A549 (cell line): ENCODE data around the gene IL1R1. TPM values are rescaled to one million over a fixed set of nuclear protein-coding genes. Genes with fewer than 3 reads are reported as not detected.

Experiments
- ATAC-seq, 2 experiments: fragments of 200-7000 bp in 1 of 2; fragments of >200 bp in 1 of 2; cut with Nextera tagmentation in 1 of 2; cut with Tn5 transposase in 1 of 2; 3 replicates each; pipeline versions ENCODE4 v1.8.0 to v1.9.1; 2018 to 2020; ENCODE audit warnings: mild to moderate bottlenecking in 1 of 2, moderate library complexity in 1 of 2
- CTCF ChIA-PET: fragments of 300-600 bp; sonication (Branson Sonifier 250); formaldehyde crosslinking; extraction: SDS; loops from one replicate; lab custom pipeline; 2021; ENCODE audit warnings: antibody characterized with exemption, inconsistent platforms; lab: Yijun Ruan, JAX
- POLR2A ChIA-PET: fragments of 350-600 bp; formaldehyde crosslinking; extraction: SDS; loops from one replicate; lab custom pipeline; 2021; ENCODE audit warnings: antibody characterized with exemption, inconsistent platforms; lab: Yijun Ruan, JAX
- DNase-seq, 2 experiments: peaks; one replicate each; pipeline versions ENCODE4 v3.0.0 to v3.0.0-alpha.2; 2011 to 2016; ENCODE audit warnings: low read depth in 1 of 2, low spot score in 1 of 2
- FAIRE-seq: peaks from 2 replicates; lab custom pipeline; 2011; peaks lifted over from hg19 to GRCh38; lab: Jason Lieb, UNC
- H3K27ac ChIP-seq, 2 experiments: fragments of >200 bp; sonication (Bioruptor Twin); formaldehyde crosslinking; 3 replicates each; pipeline ENCODE4 v1.5.1; 2016 to 2017
- H3K4me1 ChIP-seq: fragments of >200 bp; sonication (Bioruptor Twin); formaldehyde crosslinking; 3 replicates; pipeline ENCODE4 v1.6.1; 2016
- H3K4me2 ChIP-seq: fragments of >200 bp; sonication (Bioruptor Twin); formaldehyde crosslinking; 3 replicates; pipeline ENCODE4 v1.6.1; 2016
- H3K4me3 ChIP-seq: fragments of >200 bp; sonication (Bioruptor Twin); formaldehyde crosslinking; 3 replicates; pipeline ENCODE4 v1.5.1; 2016
- H3K9me3 ChIP-seq: fragments of >200 bp; sonication (Bioruptor Twin); formaldehyde crosslinking; 3 replicates; pipeline ENCODE4 v1.6.1; 2016
- BHLHE40 ChIP-seq: IDR thresholded peaks from 2 replicates; pipeline ENCODE4 v1.6.1; 2012; ENCODE audit warnings: low read depth, low read length, inconsistent platforms
- CBX8 ChIP-seq: fragments of 200-600 bp; sonication (generic); IDR thresholded peaks from 2 replicates; pipeline ENCODE4 v1.6.1; 2016
- CHD2 ChIP-seq: fragments of 150-350 bp; IDR thresholded peaks from 2 replicates; pipeline ENCODE4 v1.6.1; 2014; ENCODE audit warnings: low read length; ENCODE audit not compliant: partially characterized antibody
- CHD4 ChIP-seq: fragments of 200-600 bp; sonication (generic); IDR thresholded peaks from 2 replicates; pipeline ENCODE4 v1.6.1; 2016; ENCODE audit warnings: antibody characterized with exemption, mild to moderate bottlenecking, borderline replicate concordance
- E2F6 ChIP-seq: IDR thresholded peaks from 2 replicates; pipeline ENCODE4 v1.6.1; 2012; ENCODE audit warnings: low read depth, borderline replicate concordance
- EHMT2 ChIP-seq: fragments of 200-600 bp; sonication (generic); IDR thresholded peaks from 2 replicates; pipeline ENCODE4 v1.6.1; 2016; ENCODE audit warnings: antibody characterized with exemption, low read depth, mild to moderate bottlenecking, moderate library complexity
- ELK1 ChIP-seq: fragments of 150-350 bp; IDR thresholded peaks from 2 replicates; pipeline ENCODE4 v1.6.1; 2014; ENCODE audit warnings: low read depth, mild to moderate bottlenecking, low read length
- EP300 ChIP-seq, 2 experiments: fragments of >200 bp; sonication (Bioruptor Twin); formaldehyde crosslinking; IDR thresholded peaks; 2 replicates in 1 of 2; 3 replicates in 1 of 2; pipeline ENCODE4 v1.6.1; 2016 to 2017
- ESRRA ChIP-seq: fragments of 150-350 bp; IDR thresholded peaks from 2 replicates; pipeline ENCODE4 v1.6.1; 2014; ENCODE audit warnings: mild to moderate bottlenecking, low read length, borderline replicate concordance
- FOXS1 ChIP-seq: fragments of 250-450 bp; sonication (Bioruptor Pico); IDR thresholded peaks from 2 replicates; pipeline ENCODE4 v1.5.0; 2020; ENCODE audit warnings: mild to moderate bottlenecking, moderate library complexity
- GATA3 ChIP-seq: IDR thresholded peaks from 2 replicates; pipeline ENCODE4 v1.6.1; 2012; ENCODE audit warnings: borderline replicate concordance
- HES2 ChIP-seq: fragments of >200 bp; sonication (Bioruptor Twin); formaldehyde crosslinking; IDR thresholded peaks from 2 replicates; pipeline ENCODE4 v1.6.1; 2016
- HEYL ChIP-seq: fragments of 250-450 bp; sonication (Bioruptor Pico); IDR thresholded peaks from 2 replicates; pipeline ENCODE4 v1.8.0; 2021; ENCODE audit warnings: mild to moderate bottlenecking, moderate library complexity
- HOXB5 ChIP-seq: fragments of 250-450 bp; sonication (Bioruptor Pico); IDR thresholded peaks from 2 replicates; pipeline ENCODE4 v1.5.0; 2020; ENCODE audit warnings: mild to moderate bottlenecking, moderate library complexity
- JUN ChIP-seq, 2 experiments: fragments of >200 bp; sonication (Bioruptor Twin); formaldehyde crosslinking; IDR thresholded peaks; 2 replicates in 1 of 2; 3 replicates in 1 of 2; pipeline ENCODE4 v1.6.1; 2016 to 2017
- KDM1A ChIP-seq: fragments of 200-600 bp; sonication (generic); IDR thresholded peaks from 2 replicates; pipeline ENCODE4 v1.6.1; 2016; ENCODE audit warnings: low read depth, mild to moderate bottlenecking
- KDM5A ChIP-seq: fragments of 200-600 bp; sonication (generic); IDR thresholded peaks from 2 replicates; pipeline ENCODE4 v1.6.1; 2016; ENCODE audit warnings: antibody characterized with exemption, mild to moderate bottlenecking
- MAX ChIP-seq: IDR thresholded peaks from 2 replicates; pipeline ENCODE4 v1.6.1; 2012
- MAZ ChIP-seq: fragments of 150-350 bp; IDR thresholded peaks from 2 replicates; pipeline ENCODE4 v1.6.1; 2014; ENCODE audit warnings: antibody characterized with exemption, low read depth, low read length, borderline replicate concordance
- MYC ChIP-seq: IDR thresholded peaks from 2 replicates; pipeline ENCODE4 v1.6.1; 2012; ENCODE audit warnings: mild to moderate bottlenecking, inconsistent platforms, low read length, improper control_type of control experiment, borderline replicate concordance
- NFE2L2 ChIP-seq: fragments of 150-350 bp; conservative IDR thresholded peaks from 2 replicates; pipeline ENCODE4 v1.6.1; 2014; ENCODE audit warnings: low read length
- PHF8 ChIP-seq: fragments of 200-600 bp; sonication (generic); IDR thresholded peaks from 2 replicates; pipeline ENCODE4 v1.6.1; 2016; ENCODE audit warnings: low read depth, mild to moderate bottlenecking, antibody characterized with exemption, moderate library complexity, borderline replicate concordance
- POLR2A ChIP-seq: IDR thresholded peaks from 2 replicates; pipeline ENCODE4 v1.6.1; 2012; ENCODE audit warnings: mild to moderate bottlenecking, low read length
- POLR2AphosphoS2 ChIP-seq: conservative IDR thresholded peaks from 2 replicates; pipeline ENCODE4 v1.6.1; 2012; ENCODE audit warnings: low read length, improper control_type of control experiment, inconsistent platforms
- RAD21 ChIP-seq, 2 experiments: fragments of >200 bp in 1 of 2; sonication (Bioruptor Twin) in 1 of 2; formaldehyde crosslinking in 1 of 2; IDR thresholded peaks in 1 of 2; conservative IDR thresholded peaks in 1 of 2; 2 replicates in 1 of 2; 3 replicates in 1 of 2; pipeline ENCODE4 v1.6.1; 2012 to 2018; ENCODE audit warnings: inconsistent platforms in 1 of 2
- RARB ChIP-seq: fragments of 250-450 bp; sonication (Bioruptor Pico); IDR thresholded peaks from 2 replicates; pipeline ENCODE4 v1.8.0; 2021; ENCODE audit warnings: mild to moderate bottlenecking, moderate library complexity
- RNF2 ChIP-seq: fragments of 200-600 bp; sonication (generic); IDR thresholded peaks from 2 replicates; pipeline ENCODE4 v1.6.1; 2016; ENCODE audit warnings: low read depth, mild to moderate bottlenecking, antibody characterized with exemption, moderate library complexity, borderline replicate concordance
- SMC3 ChIP-seq: fragments of >200 bp; sonication (Bioruptor Twin); formaldehyde crosslinking; IDR thresholded peaks from 3 replicates; pipeline ENCODE4 v1.6.1; 2018; ENCODE audit warnings: inconsistent platforms
- USF2 ChIP-seq: fragments of 450-650 bp; IDR thresholded peaks from 2 replicates; pipeline ENCODE4 v1.6.1; 2014; ENCODE audit warnings: antibody characterized with exemption
- ZC3H11A ChIP-seq: fragments of 450-650 bp; IDR thresholded peaks from 2 replicates; pipeline ENCODE4 v1.6.1; 2014; ENCODE audit warnings: antibody characterized with exemption, mild to moderate bottlenecking
- ZFP36 ChIP-seq: fragments of 450-650 bp; IDR thresholded peaks from 2 replicates; pipeline ENCODE4 v1.6.1; 2014; ENCODE audit warnings: borderline replicate concordance; ENCODE audit not compliant: partially characterized antibody
- ZNF302 ChIP-seq: fragments of 250-450 bp; sonication (Bioruptor Pico); IDR thresholded peaks from 2 replicates; pipeline ENCODE4 v1.9.0; 2021; ENCODE audit warnings: inconsistent platforms, mild to moderate bottlenecking, moderate library complexity
- ZSCAN20 ChIP-seq: fragments of 250-450 bp; sonication (Bioruptor Pico); IDR thresholded peaks from 2 replicates; pipeline ENCODE4 v1.8.0; 2022; ENCODE audit warnings: mild to moderate bottlenecking, moderate library complexity
- WGBS: methylation state at CpG from one replicate; pipeline ENCODE4 v1.1.6; 2017; ENCODE audit errors: missing lambda C conversion rate; 5-methylcytosine and 5-hydroxymethylcytosine counted together
- polyA plus RNA-seq, 4 experiments: library from polyadenylated mRNA; depleted of rRNA in 3 of 4; stranded (reverse); fragments of >200 nt; fragmentation: RNase III in 1 of 4; extraction: RNeasy Plus Mini Kit Qiagen cat#74134 plus additional on column Dnase treatment in 1 of 4; gene quantifications; 2 replicates in 3 of 4; 3 replicates in 1 of 4; pipeline ENCODE4 v1.2.3, GENCODE V29; 2011 to 2017

The IL1R1 gene
- polyA plus RNA-seq, 2 of the 4 experiments (the other 2 are of a cell fraction), result 32.5 to 34.7 TPM

GRCh38 chr2:102145107-102145506 is 2.6 kb downstream of the IL1R1 start:
- H3K4me2 ChIP-seq, result no peak overlapping the region
- H3K4me1 ChIP-seq, result peaks cover 10% of the 10 kb centered on the region
- CTCF ChIA-PET, result interaction anchor here (0.9 to 1.1 kb wide), 2 partner anchors 13 to 75 kb away, joined by 3 to 4 read pairs; no protein-coding TSS in a partner anchor
- peaks cover 69% of the 10 kb centered on the region for H3K9me3 ChIP-seq
- ATAC-seq, result no peak
- POLR2A ChIA-PET, result no interaction called here
- no peak for TF ChIP-seq MAX
- TF ChIP-seq RNF2, result no peak
- no peak for TF ChIP-seq GATA3
- no peak for TF ChIP-seq MAZ
- TF ChIP-seq ELK1, result no peak
- TF ChIP-seq HOXB5 (CRISPR knock-in tag), result no peak
- no peak for TF ChIP-seq KDM1A
- TF ChIP-seq ZNF302, result no peak
- TF ChIP-seq RAD21 (conservative IDR thresholded peaks at IDR 0.05 in 1 of 2, IDR thresholded peaks at IDR 0.05 in 1 of 2), result no peak
- no peak for TF ChIP-seq ZC3H11A
- no peak for TF ChIP-seq EP300 (IDR thresholded peaks at IDR 0.05)
- TF ChIP-seq SMC3, result no peak
- TF ChIP-seq JUN (IDR thresholded peaks at IDR 0.05), result no peak
- TF ChIP-seq HEYL, result no peak
- no peak for TF ChIP-seq USF2
- TF ChIP-seq POLR2AphosphoS2, result no peak
- no peak for TF ChIP-seq BHLHE40
- TF ChIP-seq ESRRA, result no peak
- no peak for TF ChIP-seq FOXS1 (CRISPR knock-in tag)
- FAIRE-seq, result no peak
- WGBS, result 90% methylated on average over 4 of the region's 4 CpGs
- no peak overlapping the region for H3K27ac ChIP-seq
- no peak overlapping the region for H3K4me3 ChIP-seq
- DNase-seq, result no peak

GRCh38 chr2:102145934-102146333 is 3.4 kb downstream of the IL1R1 start:
- POLR2A ChIA-PET, result no interaction called here
- ATAC-seq (no peak), DNase-seq (peak in 1 of 2 experiments; percentile 13)
- 94% methylated on average over 4 of the region's 4 CpGs for WGBS
- TF ChIP-seq ZFP36 (no peak), ZC3H11A (no peak), HES2 (no peak), MYC (no peak), SMC3 (no peak), ZSCAN20 (CRISPR knock-in tag) (no peak), POLR2A (no peak), PHF8 (no peak), EP300 (IDR thresholded peaks at IDR 0.05) (no peak), NFE2L2 (no peak), KDM5A (no peak), E2F6 (no peak), EHMT2 (no peak), RARB (no peak), CHD2 (no peak), CHD4 (no peak), CBX8 (no peak), BHLHE40 (no peak), MAX (no peak)
- TF ChIP-seq, all 56 proteins: peak for 0
- peaks cover 75% of the 10 kb centered on the region for H3K9me3 ChIP-seq
- H3K27ac ChIP-seq, result no peak overlapping the region
- H3K4me1 ChIP-seq, result peaks cover 10% of the 10 kb centered on the region
- no peak for FAIRE-seq
- CTCF ChIA-PET, result no interaction called here
- no peak overlapping the region for H3K4me3 ChIP-seq
- no peak overlapping the region for H3K4me2 ChIP-seq
